PC-9 (cell line): Measurements from ENCODE around the gene PSMB9.

Source experiments
- CTCF ChIP-seq: fragments of 200-600 bp; sonication (generic); conservative IDR thresholded peaks from 2 replicates; pipeline ENCODE4 v1.6.1; 2017; ENCODE audit warnings: mixed run types, antibody characterized with exemption, mild to moderate bottlenecking, moderate library complexity
- EZH2 ChIP-seq: fragments of 200-600 bp; sonication (generic); IDR thresholded peaks from 2 replicates; pipeline ENCODE4 v1.8.0; 2017; ENCODE audit warnings: antibody characterized with exemption, low read depth

- TF ChIP-seq CTCF = peak; percentile 82
- TF ChIP-seq EZH2 = no peak
Measured at GRCh38 chr6:32885698-32886286, 31.8 kb downstream of the PSMB9 start.
